HG03135 (cell line): ENCODE data around the gene RUNX3.

Source experiments
- ATAC-seq: cut with Tn5 transposase; IDR thresholded peaks from one replicate; pipeline ENCODE4 v1.9.1; 2021; ENCODE audit warnings: mild to moderate bottlenecking, moderate library complexity; ENCODE audit not compliant: unreplicated experiment

Gene RUNX3

GRCh38 chr1:24888971-24889676, 41.0 kb downstream of the RUNX3 start:
- no peak for ATAC-seq

GRCh38 chr1:24888061-24888970, 41.8 kb downstream of the RUNX3 start:
- ATAC-seq = no peak

GRCh38 chr1:24886241-24886640, 43.8 kb downstream of the RUNX3 start:
- ATAC-seq = no peak

- ATAC-seq = no peak
Observed at GRCh38 chr1:24884751-24885150, 45.3 kb downstream of the RUNX3 start.

GRCh38 chr1:24881034-24881433, 49.0 kb downstream of the RUNX3 start:
- ATAC-seq = no peak

GRCh38 chr1:24878775-24879742, 51.0 kb downstream of the RUNX3 start:
- ATAC-seq = no peak

- ATAC-seq = no peak
Observed at GRCh38 chr1:24878045-24878444, 52.0 kb downstream of the RUNX3 start.

GRCh38 chr1:24875991-24876506, 54.0 kb downstream of the RUNX3 start:
- no peak for ATAC-seq

GRCh38 chr1:24875257-24875656, 54.8 kb downstream of the RUNX3 start:
- no peak for ATAC-seq

- ATAC-seq = no peak
Observed at GRCh38 chr1:24874611-24875234, 55.4 kb downstream of the RUNX3 start.

GRCh38 chr1:24874056-24874455, 56.0 kb downstream of the RUNX3 start:
- ATAC-seq = no peak

- no peak for ATAC-seq
Observed at GRCh38 chr1:24873148-24873547, 56.9 kb downstream of the RUNX3 start.

GRCh38 chr1:24872061-24872850, 57.8 kb downstream of the RUNX3 start:
- no peak for ATAC-seq

GRCh38 chr1:24871306-24871901, 58.7 kb downstream of the RUNX3 start:
- ATAC-seq = no peak

GRCh38 chr1:24870551-24871195, 59.4 kb downstream of the RUNX3 start:
- ATAC-seq = no peak

- ATAC-seq = no peak
Observed at GRCh38 chr1:24868016-24868875, 61.8 kb downstream of the RUNX3 start.

- no peak for ATAC-seq
Observed at GRCh38 chr1:24867084-24867870, 62.8 kb downstream of the RUNX3 start.
